ENCODE measurements around the gene MSX2. TPM values are rescaled to one million over a fixed set of nuclear protein-coding genes. Genes with fewer than 3 reads are reported as not detected.

Gene MSX2
- total RNA-seq, 1 donor: 2.2 TPM

- Histone ChIP-seq H3K79me2 (ENCODE audit: insufficient read depth, low read length) (no peaks in the 10 kb centered on the region), H3K4me1 (ENCODE audit: insufficient read depth, low read length) (no peaks in the 10 kb centered on the region), H3K4me3 (ENCODE audit: insufficient read depth, low read length) (no peak overlapping the region), H3K27ac (ENCODE audit: low read depth, low read length) (no peak overlapping the region), H3K27me3 (ENCODE audit: insufficient read depth, low read length) (no peaks in the 10 kb centered on the region), H4K20me1 (ENCODE audit: insufficient read depth, low read length) (no peaks in the 10 kb centered on the region), H3K36me3 (ENCODE audit: insufficient read depth, low read length) (no peaks in the 10 kb centered on the region), H2AFZ (ENCODE audit: low read length) (no peak overlapping the region), H3K9me3 (ENCODE audit: low read depth, low read length) (no peaks in the 10 kb centered on the region), H3K4me2 (ENCODE audit: insufficient read depth, low read length) (no peak overlapping the region)
- no peak for TF ChIP-seq CTCF (IDR thresholded peaks at IDR 0.05; ENCODE audit: extremely low read depth, low read depth, low read length)
- DNase-seq (ENCODE audit: insufficient read length, low spot score, missing footprints): no peak
These were observed 41.2 kb downstream of the MSX2 start for GRCh38 chr5:174765540-174765939.

GRCh38 chr5:174767670-174768069 is 43.3 kb downstream of the MSX2 start:
- Histone ChIP-seq H3K4me3 (ENCODE audit: insufficient read depth, low read length) (no peak overlapping the region), H3K4me1 (ENCODE audit: insufficient read depth, low read length) (no peaks in the 10 kb centered on the region), H2AFZ (ENCODE audit: low read length) (no peak overlapping the region), H3K27me3 (ENCODE audit: insufficient read depth, low read length) (no peaks in the 10 kb centered on the region), H3K9me3 (ENCODE audit: low read depth, low read length) (no peaks in the 10 kb centered on the region), H3K36me3 (ENCODE audit: insufficient read depth, low read length) (no peaks in the 10 kb centered on the region), H3K27ac (ENCODE audit: low read depth, low read length) (no peak overlapping the region), H3K79me2 (ENCODE audit: insufficient read depth, low read length) (no peaks in the 10 kb centered on the region), H4K20me1 (ENCODE audit: insufficient read depth, low read length) (no peaks in the 10 kb centered on the region), H3K4me2 (ENCODE audit: insufficient read depth, low read length) (no peak overlapping the region)
- DNase-seq (ENCODE audit: insufficient read length, low spot score, missing footprints): no peak
- no peak for TF ChIP-seq CTCF (IDR thresholded peaks at IDR 0.05; ENCODE audit: extremely low read depth, low read depth, low read length)

GRCh38 chr5:174769005-174769404 is 44.6 kb downstream of the MSX2 start:
- H2AFZ ChIP-seq (ENCODE audit: low read length): no peak overlapping the region
- H3K79me2 ChIP-seq (ENCODE audit: insufficient read depth, low read length): no peaks in the 10 kb centered on the region
- no peak overlapping the region for H3K27ac ChIP-seq (ENCODE audit: low read depth, low read length)
- no peak for DNase-seq (ENCODE audit: insufficient read length, low spot score, missing footprints)
- H3K27me3 ChIP-seq (ENCODE audit: insufficient read depth, low read length): no peaks in the 10 kb centered on the region
- no peak overlapping the region for H3K4me3 ChIP-seq (ENCODE audit: insufficient read depth, low read length)
- no peak for TF ChIP-seq CTCF (IDR thresholded peaks at IDR 0.05; ENCODE audit: extremely low read depth, low read depth, low read length)
- H4K20me1 ChIP-seq (ENCODE audit: insufficient read depth, low read length): no peaks in the 10 kb centered on the region
- H3K4me2 ChIP-seq (ENCODE audit: insufficient read depth, low read length): no peak overlapping the region
- no peaks in the 10 kb centered on the region for H3K4me1 ChIP-seq (ENCODE audit: insufficient read depth, low read length)
- H3K36me3 ChIP-seq (ENCODE audit: insufficient read depth, low read length): no peaks in the 10 kb centered on the region
- H3K9me3 ChIP-seq (ENCODE audit: low read depth, low read length): no peaks in the 10 kb centered on the region

- Histone ChIP-seq H3K4me3 (ENCODE audit: insufficient read depth, low read length) (no peak overlapping the region), H3K36me3 (ENCODE audit: insufficient read depth, low read length) (no peaks in the 10 kb centered on the region), H3K9me3 (ENCODE audit: low read depth, low read length) (no peaks in the 10 kb centered on the region), H4K20me1 (ENCODE audit: insufficient read depth, low read length) (no peaks in the 10 kb centered on the region), H3K4me1 (ENCODE audit: insufficient read depth, low read length) (no peaks in the 10 kb centered on the region), H3K79me2 (ENCODE audit: insufficient read depth, low read length) (no peaks in the 10 kb centered on the region), H3K27me3 (ENCODE audit: insufficient read depth, low read length) (no peaks in the 10 kb centered on the region), H2AFZ (ENCODE audit: low read length) (no peak overlapping the region), H3K27ac (ENCODE audit: low read depth, low read length) (no peak overlapping the region), H3K4me2 (ENCODE audit: insufficient read depth, low read length) (no peak overlapping the region)
- no peak for TF ChIP-seq CTCF (IDR thresholded peaks at IDR 0.05; ENCODE audit: extremely low read depth, low read depth, low read length)
- DNase-seq (ENCODE audit: insufficient read length, low spot score, missing footprints): no peak
These were observed 49.0 kb downstream of the MSX2 start for GRCh38 chr5:174773371-174773770.

All from osteoblast (primary cell).